ENCODE measurements around the gene PYROXD2.

PYROXD2 gene

GRCh38 chr10:98433881-98434732 is 19.1 kb upstream of the PYROXD2 start:
- DNase-seq, result no peak

- DNase-seq, result no peak
Observed at GRCh38 chr10:98433371-98433770, 18.4 kb upstream of the PYROXD2 start.

- DNase-seq, result no peak
Observed at GRCh38 chr10:98432330-98432729, 17.3 kb upstream of the PYROXD2 start.

GRCh38 chr10:98431016-98431415 is 16.0 kb upstream of the PYROXD2 start:
- no peak for DNase-seq

- no peak for DNase-seq
Observed at GRCh38 chr10:98430427-98430826, 15.4 kb upstream of the PYROXD2 start.

GRCh38 chr10:98429320-98430072 is 14.5 kb upstream of the PYROXD2 start:
- no peak for DNase-seq

- DNase-seq, result no peak
Observed at GRCh38 chr10:98427011-98427515, 12.1 kb upstream of the PYROXD2 start.

GRCh38 chr10:98425511-98426352 is 10.8 kb upstream of the PYROXD2 start:
- DNase-seq, result no peak

- no peak for DNase-seq
Observed at GRCh38 chr10:98424295-98425254, 9.6 kb upstream of the PYROXD2 start.

- no peak for DNase-seq
Observed at GRCh38 chr10:98423691-98424120, 8.7 kb upstream of the PYROXD2 start.

- DNase-seq, result no peak
Observed at GRCh38 chr10:98422182-98422581, 7.2 kb upstream of the PYROXD2 start.

- no peak for DNase-seq
Observed at GRCh38 chr10:98420786-98421185, 5.8 kb upstream of the PYROXD2 start.

GRCh38 chr10:98419469-98420261 is 4.7 kb upstream of the PYROXD2 start:
- no peak for DNase-seq

- DNase-seq, result no peak
Observed at GRCh38 chr10:98418665-98419468, 3.9 kb upstream of the PYROXD2 start.

- no peak for DNase-seq
Observed at GRCh38 chr10:98417973-98418664, 3.1 kb upstream of the PYROXD2 start.

GRCh38 chr10:98417481-98417959 is 2.5 kb upstream of the PYROXD2 start:
- no peak for DNase-seq

- DNase-seq, result no peak
Observed at GRCh38 chr10:98416606-98417388, 1.8 kb upstream of the PYROXD2 start.

GRCh38 chr10:98415731-98416119 is 743 bp upstream of the PYROXD2 start:
- no peak for DNase-seq

Measured in NCI-H1105 treated with DMSO at 0.1 percent for 48 hours (cell line).